Activated CD8-positive, alpha-beta T cell treated with anti-CD3 and anti-CD28 coated beads, Interleukin-2, amount 10 ng/mL, durations not matched to agents 7 days and 5 days (primary cell): ENCODE measurements around the gene NDUFB8. TPM values are rescaled to one million over a fixed set of nuclear protein-coding genes. Genes with fewer than 3 reads are reported as not detected.

Experiments
- ATAC-seq: fragments of 150-1000 bp; cut with Tn5 transposase; one replicate; pipeline ENCODE4 v1.10.0; 2021; ENCODE audit warnings: moderate library complexity
- CTCF ChIA-PET: fragments of 350-600 bp; sonication (Branson Sonifier 250); formaldehyde crosslinking; loops from one replicate; lab custom pipeline; 2021; ENCODE audit warnings: antibody characterized with exemption; lab: Charles Lee
- POLR2A ChIA-PET: fragments of 350-600 bp; sonication (Branson Sonifier 250); formaldehyde crosslinking; loops from one replicate; lab custom pipeline; 2021; ENCODE audit warnings: antibody characterized with exemption; lab: Charles Lee
- DNase-seq: peaks from one replicate; pipeline ENCODE4 v3.0.0-alpha.2; 2020
- H3K27ac Mint-ChIP-seq: one replicate; pipeline ENCODE4 v1.8.0; 2021; ENCODE audit warnings: mild to moderate bottlenecking, mixed read lengths
- H3K27me3 Mint-ChIP-seq: one replicate; pipeline ENCODE4 v1.8.0; 2021; ENCODE audit warnings: low read depth, mixed read lengths
- H3K36me3 Mint-ChIP-seq: one replicate; pipeline ENCODE4 v1.8.0; 2021; ENCODE audit warnings: low read depth, mixed read lengths
- H3K4me1 Mint-ChIP-seq: one replicate; pipeline ENCODE4 v1.8.0; 2021; ENCODE audit warnings: low read depth, mixed read lengths
- H3K4me3 Mint-ChIP-seq: one replicate; pipeline ENCODE4 v1.8.0; 2021; ENCODE audit warnings: mild to moderate bottlenecking, mixed read lengths
- H3K9me3 Mint-ChIP-seq: one replicate; pipeline ENCODE4 v1.8.0; 2022; ENCODE audit warnings: mixed read lengths; ENCODE audit not compliant: insufficient read depth
- total RNA-seq, 2 experiments: library from RNA; stranded (reverse); gene quantifications; one replicate each; pipeline ENCODE4 v1.2.3, GENCODE V29; 2021

NDUFB8 gene
- total RNA-seq, 2 experiments from 2014 or later: 290 to 293 TPM

GRCh38 chr10:100487529-100487928 lies 42.1 kb downstream of the NDUFB8 start:
- no peak for ATAC-seq
- ChIA-PET POLR2A (interaction anchor here (0.8 kb wide), 1 partner anchor 21 kb away, joined by 6 read pairs; no protein-coding TSS in a partner anchor), CTCF (interaction anchor here (1.0 to 2.0 kb wide), 4 partner anchors 10 to 32 kb away, joined by 3 to 13 read pairs (median 6); partner anchors contain the start of gene SEC31B)
- H3K27ac Mint-ChIP-seq: no peak overlapping the region
- peaks cover 80% of the 10 kb centered on the region for H3K36me3 Mint-ChIP-seq
- no peaks in the 10 kb centered on the region for H3K9me3 Mint-ChIP-seq
- H3K27me3 Mint-ChIP-seq: no peaks in the 10 kb centered on the region
- no peak for DNase-seq
- H3K4me3 Mint-ChIP-seq: no peak overlapping the region
- H3K4me1 Mint-ChIP-seq: peaks cover 25% of the 10 kb centered on the region

DNA sequence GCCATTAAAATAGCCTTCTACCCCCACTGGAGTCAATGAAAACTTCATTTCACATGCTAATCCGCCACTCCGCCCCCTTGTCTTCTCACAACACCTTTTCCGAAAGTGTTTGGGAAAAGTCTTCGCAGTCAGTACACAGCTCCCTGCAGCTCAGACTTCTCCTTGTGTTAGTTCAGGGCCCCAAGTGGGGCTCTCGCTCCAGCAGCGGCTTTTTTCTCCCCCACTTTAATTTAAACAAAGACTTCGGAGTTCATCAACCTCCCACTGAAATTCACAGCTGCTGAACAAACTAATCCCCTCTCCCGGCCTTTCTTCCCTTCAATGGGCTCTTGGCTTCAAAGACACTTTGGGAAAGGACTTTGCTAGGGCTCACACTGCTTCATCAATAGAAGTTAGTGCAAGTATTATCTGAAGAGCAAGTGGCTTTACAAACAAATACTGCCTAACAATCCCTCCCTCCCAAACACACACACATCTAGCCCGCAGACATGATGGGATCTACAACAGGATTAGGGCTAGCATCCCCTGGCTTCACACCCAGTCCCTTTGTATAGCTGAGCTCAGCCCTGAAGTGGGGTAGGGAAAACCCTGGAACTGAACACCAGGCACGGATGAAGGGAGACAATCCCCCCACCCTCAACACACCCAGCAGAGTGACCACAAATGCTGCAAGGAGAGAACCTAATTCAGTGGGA lies 43.7 kb downstream of the NDUFB8 start:
- H3K36me3 Mint-ChIP-seq: peaks cover 70% of the 10 kb centered on the region
- POLR2A ChIA-PET: interaction anchor here (1.0 kb wide), 1 partner anchor 11 kb away, joined by 4 read pairs; no protein-coding TSS in a partner anchor

DNA sequence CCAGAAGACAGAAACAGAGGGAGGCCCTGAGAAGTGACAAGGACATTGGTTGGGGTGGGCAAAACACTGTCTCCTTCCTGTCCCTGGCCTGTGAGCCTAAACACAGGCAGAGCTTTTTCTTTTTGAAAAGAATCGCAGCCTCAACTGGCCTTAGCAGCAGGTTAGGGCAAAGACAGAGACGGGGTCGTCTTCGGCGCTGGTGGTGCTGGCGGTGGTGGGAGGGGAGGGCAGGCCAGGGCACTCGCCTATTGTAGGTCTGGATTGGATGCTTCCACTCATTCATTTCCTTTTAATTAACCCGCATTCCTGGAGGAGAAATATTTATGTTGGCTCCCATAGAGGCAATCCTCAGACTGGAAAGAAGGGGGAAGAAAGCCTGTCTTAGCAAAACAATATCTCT lies 44.3 kb downstream of the NDUFB8 start:
- no peak overlapping the region for H3K27ac Mint-ChIP-seq
- ChIA-PET CTCF (interaction anchor here (0.6 to 8.0 kb wide), 3 partner anchors 11 to 790 kb away, joined by 3 to 253 read pairs (median 192); no protein-coding TSS in a partner anchor), POLR2A (interaction anchor here (1.0 kb wide), 1 partner anchor 12 kb away, joined by 4 read pairs; no protein-coding TSS in a partner anchor)
- no peak for ATAC-seq
- H3K4me3 Mint-ChIP-seq: no peak overlapping the region
- H3K4me1 Mint-ChIP-seq: peaks cover 36% of the 10 kb centered on the region
- no peak for DNase-seq
- peaks cover 64% of the 10 kb centered on the region for H3K36me3 Mint-ChIP-seq
- H3K27me3 Mint-ChIP-seq: peaks cover 3% of the 10 kb centered on the region
- no peaks in the 10 kb centered on the region for H3K9me3 Mint-ChIP-seq

More for the DNA sequence above, 43.7 kb downstream of the NDUFB8 start:
- no peak overlapping the region for H3K4me3 Mint-ChIP-seq
- no peak for DNase-seq
- H3K9me3 Mint-ChIP-seq: no peaks in the 10 kb centered on the region
- peaks cover 2% of the 10 kb centered on the region for H3K27me3 Mint-ChIP-seq
- no peak overlapping the region for H3K27ac Mint-ChIP-seq
- ATAC-seq: no peak
- CTCF ChIA-PET: interaction anchor here (0.6 to 8.0 kb wide), 3 partner anchors 11 to 789 kb away, joined by 3 to 253 read pairs (median 192); no protein-coding TSS in a partner anchor
- H3K4me1 Mint-ChIP-seq: peaks cover 36% of the 10 kb centered on the region

GRCh38 chr10:100483876-100484666 lies 45.6 kb downstream of the NDUFB8 start:
- ATAC-seq (no peak), DNase-seq (no peak)
- Mint-ChIP-seq H3K9me3 (no peaks in the 10 kb centered on the region), H3K4me3 (no peak overlapping the region), H3K36me3 (peaks cover 54% of the 10 kb centered on the region), H3K27ac (peak overlapping the region; percentile 26), H3K4me1 (peaks cover 38% of the 10 kb centered on the region), H3K27me3 (peaks cover 11% of the 10 kb centered on the region)
- ChIA-PET CTCF (interaction anchor here (1.0 to 8.0 kb wide), 12 partner anchors 13 to 137 kb away, joined by 3 to 253 read pairs (median 16); partner anchors contain the start of genes HIF1AN, SCD and SEC31B), POLR2A (interaction anchor here (1.5 to 6.1 kb wide), 4 partner anchors 15 to 35 kb away, joined by 5 to 102 read pairs (median 9); partner anchors contain the start of gene SEC31B)

GRCh38 chr10:100482834-100483185 lies 46.9 kb downstream of the NDUFB8 start:
- peaks cover 13% of the 10 kb centered on the region for H3K27me3 Mint-ChIP-seq
- H3K27ac Mint-ChIP-seq: peak overlapping the region; percentile 41
- peak overlapping the region; percentile 79 for H3K4me3 Mint-ChIP-seq
- POLR2A ChIA-PET: interaction anchor here (1.0 to 6.1 kb wide), 8 partner anchors 13 to 50 kb away, joined by 3 to 102 read pairs (median 6); partner anchors contain the start of gene SEC31B
- ATAC-seq (no peak), DNase-seq (no peak)
- no peaks in the 10 kb centered on the region for H3K9me3 Mint-ChIP-seq
- H3K4me1 Mint-ChIP-seq: peaks cover 38% of the 10 kb centered on the region
- H3K36me3 Mint-ChIP-seq: peaks cover 45% of the 10 kb centered on the region
- CTCF ChIA-PET: interaction anchor here (0.9 to 8.0 kb wide), 28 partner anchors 10 to 156 kb away, joined by 3 to 253 read pairs (median 8); partner anchors contain the start of genes HIF1AN, SCD, SEC31B and WNT8B

DNA sequence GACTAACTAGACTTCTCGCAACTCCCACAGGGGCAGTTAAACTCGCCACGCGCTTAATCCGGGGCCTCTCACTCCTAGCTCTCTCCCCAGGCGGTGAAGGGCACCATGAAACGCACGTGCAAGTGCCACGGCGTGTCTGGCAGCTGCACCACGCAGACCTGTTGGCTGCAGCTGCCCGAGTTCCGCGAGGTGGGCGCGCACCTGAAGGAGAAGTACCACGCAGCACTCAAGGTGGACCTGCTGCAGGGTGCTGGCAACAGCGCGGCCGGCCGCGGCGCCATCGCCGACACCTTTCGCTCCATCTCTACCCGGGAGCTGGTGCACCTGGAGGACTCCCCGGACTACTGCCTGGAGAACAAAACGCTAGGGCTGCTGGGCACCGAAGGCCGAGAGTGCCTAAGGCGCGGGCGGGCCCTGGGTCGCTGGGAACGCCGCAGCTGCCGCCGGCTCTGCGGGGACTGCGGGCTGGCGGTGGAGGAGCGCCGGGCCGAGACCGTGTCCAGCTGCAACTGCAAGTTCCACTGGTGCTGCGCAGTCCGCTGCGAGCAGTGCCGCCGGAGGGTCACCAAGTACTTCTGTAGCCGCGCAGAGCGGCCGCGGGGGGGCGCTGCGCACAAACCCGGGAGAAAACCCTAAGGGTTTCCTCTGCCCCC lies 47.4 kb downstream of the NDUFB8 start:
- ChIA-PET POLR2A (interaction anchor here (1.0 to 6.1 kb wide), 7 partner anchors 14 to 53 kb away, joined by 3 to 102 read pairs (median 3); partner anchors contain the start of genes HIF1AN and SEC31B), CTCF (interaction anchor here (0.7 to 8.0 kb wide), 31 partner anchors 10 to 155 kb away, joined by 3 to 253 read pairs (median 8); partner anchors contain the start of genes HIF1AN, NDUFB8, PKD2L1 and SCD)
- DNase-seq: peak; percentile 78
- ATAC-seq: peak; percentile 74
- Mint-ChIP-seq H3K36me3 (peaks cover 41% of the 10 kb centered on the region), H3K4me1 (peaks cover 38% of the 10 kb centered on the region), H3K27me3 (peaks cover 13% of the 10 kb centered on the region), H3K4me3 (peak overlapping the region; percentile 79), H3K9me3 (no peaks in the 10 kb centered on the region), H3K27ac (peak overlapping the region; percentile 74)

DNA sequence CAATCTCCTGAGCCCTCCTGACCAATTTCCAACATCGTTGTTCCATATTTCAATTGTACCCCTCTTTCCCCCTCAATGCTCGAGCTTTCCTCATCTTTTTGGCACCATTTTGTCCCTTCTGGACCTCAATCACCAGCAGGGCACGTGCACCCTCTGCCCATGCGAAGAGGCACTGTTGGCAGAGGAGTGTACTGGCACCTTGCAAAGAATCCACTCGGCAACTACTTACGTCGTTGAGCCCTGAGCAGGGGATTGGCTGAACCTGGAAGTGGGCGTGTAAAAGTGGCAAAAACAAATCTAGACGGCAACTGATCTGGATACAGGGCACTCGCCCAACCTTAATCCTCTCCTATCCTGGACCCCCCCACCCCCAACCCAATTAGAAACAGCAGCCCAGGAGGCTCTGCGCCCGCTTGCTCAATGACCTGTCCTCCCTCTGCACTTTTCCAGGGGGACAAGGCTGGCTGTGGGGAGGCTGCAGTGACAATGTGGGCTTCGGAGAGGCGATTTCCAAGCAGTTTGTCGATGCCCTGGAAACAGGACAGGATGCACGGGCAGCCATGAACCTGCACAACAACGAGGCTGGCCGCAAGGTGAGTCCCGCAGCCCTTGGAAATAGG lies 48.1 kb downstream of the NDUFB8 start:
- Mint-ChIP-seq H3K9me3 (no peaks in the 10 kb centered on the region), H3K36me3 (peaks cover 34% of the 10 kb centered on the region), H3K27me3 (peaks cover 13% of the 10 kb centered on the region), H3K4me3 (peak overlapping the region; percentile 79), H3K4me1 (peaks cover 38% of the 10 kb centered on the region), H3K27ac (peak overlapping the region; percentile 74)
- POLR2A ChIA-PET: interaction anchor here (0.6 to 6.1 kb wide), 7 partner anchors 15 to 887 kb away, joined by 3 to 102 read pairs (median 4); partner anchors contain the start of genes HIF1AN and SEC31B
- DNase-seq (peak; percentile 93), ATAC-seq (peak; percentile 94)
- CTCF ChIA-PET: interaction anchor here (0.7 to 8.0 kb wide), 26 partner anchors 9 to 252 kb away, joined by 3 to 253 read pairs (median 10); partner anchors contain the start of genes CHUK, HIF1AN, NDUFB8 and PKD2L1

- ChIA-PET CTCF (interaction anchor here (1.0 to 8.0 kb wide), 5 partner anchors 11 to 47 kb away, joined by 3 to 253 read pairs (median 37); no protein-coding TSS in a partner anchor), POLR2A (interaction anchor here (6.1 kb wide), 1 partner anchor 28 kb away, joined by 102 read pairs; no protein-coding TSS in a partner anchor)
- Mint-ChIP-seq H3K4me1 (peaks cover 34% of the 10 kb centered on the region), H3K9me3 (no peaks in the 10 kb centered on the region), H3K36me3 (peaks cover 19% of the 10 kb centered on the region), H3K4me3 (no peak overlapping the region), H3K27me3 (peaks cover 13% of the 10 kb centered on the region), H3K27ac (no peak overlapping the region)
- ATAC-seq (no peak), DNase-seq (no peak)
These were observed 49.7 kb downstream of the NDUFB8 start for GRCh38 chr10:100480002-100480401.

DNA sequence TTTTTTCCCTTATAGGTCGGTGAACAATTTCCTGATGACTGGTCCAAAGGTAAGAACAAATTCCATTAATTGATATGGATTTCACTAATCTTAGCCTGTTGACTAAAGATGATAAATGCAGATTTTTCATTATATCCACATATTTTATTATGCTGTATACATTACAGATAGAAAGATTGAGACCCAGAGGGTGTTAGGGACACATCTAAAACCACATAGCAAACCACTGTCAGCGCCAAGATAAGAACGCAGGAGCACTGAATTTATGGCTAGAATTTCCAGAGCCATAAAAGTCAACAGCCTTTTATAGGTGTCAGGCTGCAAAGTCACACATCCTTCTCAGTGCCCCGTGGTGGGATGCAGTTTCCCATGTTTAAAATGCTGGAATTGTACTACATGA lies 50.6 kb downstream of the NDUFB8 start:
- H3K36me3 Mint-ChIP-seq: peaks cover 13% of the 10 kb centered on the region
- no peak for ATAC-seq
- DNase-seq: no peak
- peaks cover 27% of the 10 kb centered on the region for H3K4me1 Mint-ChIP-seq
- POLR2A ChIA-PET: interaction anchor here (6.1 kb wide), 1 partner anchor 29 kb away, joined by 102 read pairs; no protein-coding TSS in a partner anchor
- H3K27me3 Mint-ChIP-seq: peaks cover 13% of the 10 kb centered on the region
- CTCF ChIA-PET: interaction anchor here (1.0 to 8.0 kb wide), 2 partner anchors 29 to 39 kb away, joined by 3 to 253 read pairs; no protein-coding TSS in a partner anchor
- H3K4me3 Mint-ChIP-seq: no peak overlapping the region
- H3K9me3 Mint-ChIP-seq: no peaks in the 10 kb centered on the region
- H3K27ac Mint-ChIP-seq: no peak overlapping the region

GRCh38 chr10:100477970-100478369 lies 51.7 kb downstream of the NDUFB8 start:
- Mint-ChIP-seq H3K4me1 (peaks cover 17% of the 10 kb centered on the region), H3K9me3 (no peaks in the 10 kb centered on the region), H3K27ac (no peak overlapping the region), H3K4me3 (no peak overlapping the region), H3K27me3 (peaks cover 13% of the 10 kb centered on the region), H3K36me3 (peaks cover 8% of the 10 kb centered on the region)
- CTCF ChIA-PET: no interaction called here
- ATAC-seq: no peak
- no peak for DNase-seq
- POLR2A ChIA-PET: no interaction called here
